SK-N-SH (cell line): ENCODE data around the gene NPRL2. TPM values are rescaled to one million over a fixed set of nuclear protein-coding genes. Genes with fewer than 3 reads are reported as not detected.

Experiments used
- CTCF ChIA-PET: fragments of 300-600, 350-600 bp; formaldehyde crosslinking; extraction: SDS; loops from one replicate; lab custom pipeline; 2021; lab: Yijun Ruan, JAX
- POLR2A ChIA-PET: fragments of 350-600 bp; sonication (Branson Sonifier 250); formaldehyde crosslinking; extraction: SDS; loops from one replicate; lab custom pipeline; 2020; ENCODE audit warnings: antibody characterized with exemption, inconsistent platforms; lab: Yijun Ruan, JAX
- DNase-seq: peaks from one replicate; pipeline ENCODE4 v3.0.0; 2012
- H2AFZ ChIP-seq: fragments of 200-600 bp; sonication (generic); 2 replicates; pipeline ENCODE4 v1.8.1; 2016; ENCODE audit warnings: antibody characterized with exemption, mild to moderate bottlenecking, low read depth
- H3F3A ChIP-seq: fragments of 200-600 bp; sonication (generic); replicated peaks from 2 replicates; pipeline ENCODE3; 2016; ENCODE audit warnings: antibody characterized with exemption, mild to moderate bottlenecking; ENCODE audit not compliant: insufficient read depth
- H3K27ac ChIP-seq, 2 experiments: fragments of 200-500 bp in 1 of 2; fragments of 200-600 bp in 1 of 2; sonication (Bioruptor generic) in 1 of 2; sonication (generic), shearing (Covaris generic) in 1 of 2; 2 replicates each; pipeline versions ENCODE4 v1.5.1 to v1.6.1; 2014 to 2016; ENCODE audit warnings: low read depth in 2 of 2, inconsistent platforms in 1 of 2, low read length in 1 of 2, mild to moderate bottlenecking in 1 of 2, mixed read lengths in 1 of 2
- H3K27me3 ChIP-seq: fragments of 200-600 bp; sonication (generic), shearing (Covaris generic); 2 replicates; pipeline ENCODE4 v1.6.1; 2016; ENCODE audit warnings: mixed run types; ENCODE audit not compliant: insufficient read depth
- H3K36me3 ChIP-seq, 2 experiments: fragments of 200-500 bp in 1 of 2; fragments of 200-600 bp in 1 of 2; sonication (Bioruptor generic) in 1 of 2; sonication (generic) in 1 of 2; replicated peaks in 1 of 2; 2 replicates each; pipeline versions ENCODE3 to v1.5.1; 2014 to 2016; ENCODE audit warnings: low read length in 1 of 2, mild to moderate bottlenecking in 1 of 2; ENCODE audit not compliant: insufficient read depth in 2 of 2, control insufficient read depth in 1 of 2
- H3K4me1 ChIP-seq, 2 experiments: fragments of 200-500 bp in 1 of 2; fragments of 200-600 bp in 1 of 2; sonication (Bioruptor generic) in 1 of 2; sonication (generic), shearing (Covaris generic) in 1 of 2; 2 replicates each; pipeline versions ENCODE4 v1.5.1 to v1.6.1; 2014 to 2016; ENCODE audit warnings: low read depth in 1 of 2, low read length in 1 of 2, mixed run types in 1 of 2; ENCODE audit not compliant: insufficient read depth in 2 of 2, control insufficient read depth in 1 of 2
- H3K4me2 ChIP-seq: fragments of 200-600 bp; sonication (generic), shearing (Covaris generic); 2 replicates; pipeline ENCODE4 v1.6.1; 2017; ENCODE audit warnings: mixed run types
- H3K4me3 ChIP-seq, 2 experiments: fragments of 200-500 bp in 1 of 2; fragments of 200-600 bp in 1 of 2; sonication (Bioruptor generic) in 1 of 2; sonication (generic), shearing (Covaris generic) in 1 of 2; 2 replicates each; pipeline versions ENCODE4 v1.5.1 to v1.8.1; 2014 to 2016; ENCODE audit warnings: low read depth in 2 of 2, inconsistent platforms in 1 of 2, low read length in 1 of 2, mild to moderate bottlenecking in 1 of 2, mixed read lengths in 1 of 2, moderate library complexity in 1 of 2
- H3K79me2 ChIP-seq: fragments of 200-600 bp; sonication (generic); 2 replicates; pipeline ENCODE4 v1.8.1; 2017; ENCODE audit warnings: mild to moderate bottlenecking; ENCODE audit not compliant: insufficient read depth
- H3K9ac ChIP-seq: fragments of 200-600 bp; sonication (generic); 2 replicates; pipeline ENCODE4 v1.6.1; 2017; ENCODE audit warnings: mixed run types
- H3K9me2 ChIP-seq: fragments of 200-600 bp; sonication (generic); 2 replicates; pipeline ENCODE4 v1.6.1; 2017; ENCODE audit warnings: mixed run types
- H3K9me3 ChIP-seq: fragments of 200-600 bp; sonication (generic); 2 replicates; pipeline ENCODE4 v1.6.1; 2017; ENCODE audit warnings: mixed run types, mild to moderate bottlenecking, moderate library complexity
- H4K20me1 ChIP-seq: fragments of 200-600 bp; sonication (generic); 2 replicates; pipeline ENCODE4 v1.6.1; 2017; ENCODE audit warnings: mild to moderate bottlenecking, mixed run types; ENCODE audit not compliant: insufficient read depth
- CHD2 ChIP-seq: fragments of 150-350 bp; IDR thresholded peaks from 2 replicates; pipeline ENCODE4 v1.6.1; 2018; ENCODE audit warnings: low read length; ENCODE audit not compliant: partially characterized antibody
- FOXJ3 ChIP-seq: sonication (generic); formaldehyde crosslinking; IDR thresholded peaks from 2 replicates; pipeline ENCODE4 v1.5.1; 2020; ENCODE audit warnings: mild to moderate bottlenecking, missing genetic modification reagents
- GABPA ChIP-seq: IDR thresholded peaks from 2 replicates; pipeline ENCODE4 v1.4.0; 2012; ENCODE audit warnings: low read depth, mild to moderate bottlenecking
- GATA2 ChIP-seq: sonication (generic); formaldehyde crosslinking; IDR thresholded peaks from 2 replicates; pipeline ENCODE4 v1.5.0; 2020; ENCODE audit warnings: mild to moderate bottlenecking, missing genetic modification reagents
- MEF2A ChIP-seq: IDR thresholded peaks from 2 replicates; pipeline ENCODE4 v1.4.0; 2012; ENCODE audit warnings: low read depth, borderline replicate concordance
- MXI1 ChIP-seq: IDR thresholded peaks from 2 replicates; pipeline ENCODE4 v1.6.1; 2012; ENCODE audit warnings: mild to moderate bottlenecking, low read depth, low read length, improper control_type of control experiment
- RXRA ChIP-seq: IDR thresholded peaks from 2 replicates; pipeline ENCODE4 v1.4.0; 2012; ENCODE audit warnings: low read depth, mild to moderate bottlenecking, borderline replicate concordance
- SIN3A ChIP-seq: IDR thresholded peaks from 2 replicates; pipeline ENCODE4 v1.6.1; 2012; ENCODE audit warnings: low read depth, mild to moderate bottlenecking, low read length, moderate library complexity, borderline replicate concordance
- TAF1 ChIP-seq: IDR thresholded peaks from 2 replicates; pipeline ENCODE4 v1.6.1; 2012; ENCODE audit warnings: low read depth, mild to moderate bottlenecking, low read length, moderate library complexity, borderline replicate concordance
- USF1 ChIP-seq: IDR thresholded peaks from 2 replicates; pipeline ENCODE4 v1.4.0; 2012; ENCODE audit warnings: low read depth, borderline replicate concordance
- YY1 ChIP-seq: IDR thresholded peaks from 2 replicates; pipeline ENCODE4 v1.4.0; 2012; ENCODE audit warnings: low read depth, mild to moderate bottlenecking
- WGBS: methylation state at CpG from one replicate; pipeline ENCODE4 v1.1.6; 2017; ENCODE audit warnings: low lambda C conversion rate; 5-methylcytosine and 5-hydroxymethylcytosine counted together
- polyA plus RNA-seq, 3 experiments: library from polyadenylated mRNA; depleted of rRNA; stranded (reverse); fragments of >200 nt; gene quantifications; 2 replicates each; pipeline ENCODE4 v1.2.3, GENCODE V29; 2012
- TF ChIP-seq, protein P1 (sequence below): IDR thresholded peaks from 2 replicates; pipeline ENCODE4 v1.4.0; 2012; ENCODE audit warnings: low read depth
- TF ChIP-seq, protein P2 (sequence below): fragments of 150-350 bp; IDR thresholded peaks from 2 replicates; pipeline ENCODE4 v1.6.1; 2016; ENCODE audit warnings: mild to moderate bottlenecking, low read depth, low read length
- TF ChIP-seq, protein P3 (sequence below): IDR thresholded peaks from 2 replicates; pipeline ENCODE4; 2012

NPRL2 gene
- polyA plus RNA-seq, 1 of the 3 experiments (the other 2 are of a cell fraction): 43.6 TPM

DNA sequence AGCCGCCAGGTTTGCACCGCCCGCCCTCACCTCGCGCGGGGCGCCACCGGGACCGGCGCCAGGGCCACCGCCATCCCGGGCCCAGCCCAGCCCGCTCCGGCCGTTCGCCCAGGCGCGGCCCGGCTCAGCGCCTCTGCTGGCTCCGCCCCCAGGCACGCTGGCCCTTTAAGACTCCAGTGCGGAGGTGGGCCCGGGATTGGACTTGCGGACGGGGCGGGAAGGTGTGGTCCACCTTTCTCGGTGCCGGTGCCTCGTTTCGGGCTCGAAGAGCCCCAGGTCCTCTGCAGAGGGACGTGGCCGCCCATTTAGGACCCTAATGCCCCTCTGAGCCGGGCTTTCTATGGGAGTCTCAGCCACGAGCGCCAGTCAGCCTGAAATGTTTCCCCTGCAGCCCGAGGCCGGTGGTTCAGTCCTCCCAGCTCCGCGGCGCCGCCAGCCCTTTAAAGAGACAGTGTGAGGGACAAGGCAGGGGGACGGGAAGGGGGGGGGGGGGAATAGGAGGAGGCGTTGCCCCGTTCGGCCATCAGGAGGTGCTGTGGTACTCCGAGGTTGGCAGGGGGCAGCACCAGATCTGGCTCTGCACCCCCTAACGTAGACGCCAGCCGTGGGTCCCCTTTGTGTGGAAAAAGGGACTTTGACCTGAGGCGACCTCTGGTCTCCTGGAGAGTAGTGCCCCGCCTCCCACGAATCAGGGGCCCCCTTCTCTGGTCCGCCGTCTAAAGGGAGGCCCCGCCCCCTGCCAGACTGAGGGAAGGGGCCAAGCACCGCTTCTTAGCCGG lies 29.1 kb downstream of the NPRL2 start (continued):
- TF ChIP-seq FOXJ3: no peak
- TF ChIP-seq YY1: no peak
- no peak for TF ChIP-seq GABPA
- TF ChIP-seq, protein P1, sequence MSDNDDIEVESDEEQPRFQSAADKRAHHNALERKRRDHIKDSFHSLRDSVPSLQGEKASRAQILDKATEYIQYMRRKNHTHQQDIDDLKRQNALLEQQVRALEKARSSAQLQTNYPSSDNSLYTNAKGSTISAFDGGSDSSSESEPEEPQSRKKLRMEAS: peak; percentile 84
- TF ChIP-seq, all 33 proteins: peak for 5

DNA sequence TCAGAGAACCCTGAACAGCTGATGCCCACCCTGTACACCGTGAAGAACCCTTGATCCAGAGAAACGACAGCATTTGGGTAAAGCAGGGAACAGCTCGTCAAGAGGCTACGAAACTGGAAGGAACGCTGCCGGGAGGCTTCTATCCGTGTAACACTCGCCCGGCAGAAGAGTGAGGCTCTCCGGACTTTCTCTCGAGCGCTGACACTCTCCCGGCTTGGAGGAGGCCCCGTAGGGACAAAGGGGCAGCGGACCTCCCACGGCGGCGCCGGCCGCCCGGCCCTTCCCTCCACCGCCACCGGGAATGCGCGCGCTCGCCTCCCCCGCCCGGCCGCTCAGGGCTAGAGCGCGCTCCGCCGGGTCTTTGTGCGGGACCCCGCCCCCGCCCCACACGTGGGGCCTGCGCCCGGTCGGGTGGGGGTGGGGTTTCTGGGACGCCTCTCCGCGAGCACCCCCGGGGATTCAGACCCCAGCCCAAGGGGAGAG lies 29.7 kb downstream of the NPRL2 start:
- CTCF ChIA-PET: interaction anchor here (0.5 to 6.0 kb wide), 14 partner anchors 14 to 222 kb away, joined by 3 to 60 read pairs (median 4); partner anchors contain the start of genes HYAL1, HYAL3, IFRD2 and NAA80
- Histone ChIP-seq H4K20me1 (no peaks in the 10 kb centered on the region), H3K9me3 (no peaks in the 10 kb centered on the region), H3K9me2 (no peaks in the 10 kb centered on the region), H3K4me3 (peak overlapping the region; percentile 92 to 94), H3K27ac (peak overlapping the region; percentile 92 to 94), H3K36me3 (peaks cover 15 to 45% of the 10 kb centered on the region in 2 experiments), H3K4me2 (peak overlapping the region; percentile 80), H3K27me3 (no peaks in the 10 kb centered on the region), H3K79me2 (peaks cover 41% of the 10 kb centered on the region), H3F3A (peaks cover 10% of the 10 kb centered on the region), H3K4me1 (peaks cover 0 to 40% of the 10 kb centered on the region in 2 experiments; a peak in 2 of 4 replicates), H2AFZ (peak overlapping the region; percentile 94), H3K9ac (peak overlapping the region; percentile 93)
- TF ChIP-seq MEF2A: no peak
- TF ChIP-seq SIN3A: peak; percentile 61; the same call in 1 of the 2 replicates
- TF ChIP-seq, protein P2, sequence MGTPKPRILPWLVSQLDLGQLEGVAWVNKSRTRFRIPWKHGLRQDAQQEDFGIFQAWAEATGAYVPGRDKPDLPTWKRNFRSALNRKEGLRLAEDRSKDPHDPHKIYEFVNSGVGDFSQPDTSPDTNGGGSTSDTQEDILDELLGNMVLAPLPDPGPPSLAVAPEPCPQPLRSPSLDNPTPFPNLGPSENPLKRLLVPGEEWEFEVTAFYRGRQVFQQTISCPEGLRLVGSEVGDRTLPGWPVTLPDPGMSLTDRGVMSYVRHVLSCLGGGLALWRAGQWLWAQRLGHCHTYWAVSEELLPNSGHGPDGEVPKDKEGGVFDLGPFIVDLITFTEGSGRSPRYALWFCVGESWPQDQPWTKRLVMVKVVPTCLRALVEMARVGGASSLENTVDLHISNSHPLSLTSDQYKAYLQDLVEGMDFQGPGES: no peak
- 0 out of 2 replicates have a peak, but pooled peaks have one; percentile 22 for TF ChIP-seq TAF1
- TF ChIP-seq USF1: peak; percentile 64; the same call in 1 of the 2 replicates
- no peak for TF ChIP-seq RXRA
- peak; percentile 31 for TF ChIP-seq CHD2
- TF ChIP-seq GATA2 (CRISPR knock-in tag): no peak
- peak; percentile 85 for TF ChIP-seq MXI1
- TF ChIP-seq, protein P3, sequence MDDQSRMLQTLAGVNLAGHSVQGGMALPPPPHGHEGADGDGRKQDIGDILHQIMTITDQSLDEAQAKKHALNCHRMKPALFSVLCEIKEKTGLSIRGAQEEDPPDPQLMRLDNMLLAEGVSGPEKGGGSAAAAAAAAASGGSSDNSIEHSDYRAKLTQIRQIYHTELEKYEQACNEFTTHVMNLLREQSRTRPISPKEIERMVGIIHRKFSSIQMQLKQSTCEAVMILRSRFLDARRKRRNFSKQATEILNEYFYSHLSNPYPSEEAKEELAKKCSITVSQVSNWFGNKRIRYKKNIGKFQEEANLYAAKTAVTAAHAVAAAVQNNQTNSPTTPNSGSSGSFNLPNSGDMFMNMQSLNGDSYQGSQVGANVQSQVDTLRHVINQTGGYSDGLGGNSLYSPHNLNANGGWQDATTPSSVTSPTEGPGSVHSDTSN: no peak
- TF ChIP-seq, protein P1: peak; percentile 58
- POLR2A ChIA-PET: interaction anchor here (0.6 to 1.8 kb wide), 6 partner anchors 14 to 29 kb away, joined by 3 to 5 read pairs (median 3); partner anchors contain the start of genes HYAL3, IFRD2 and NAA80
- WGBS: 0% methylated on average over 14 of the region's 45 CpGs
- DNase-seq: peak; percentile 95
